MM.1S (cell line): ENCODE measurements around the gene ZCWPW1.
A peak's percentile ranks its signal among the peaks of the same experiment; 100 is the strongest.

Source experiments
- DNase-seq: peaks from one replicate; pipeline ENCODE4 v3.0.0-alpha.2; 2015
- H2AFZ ChIP-seq: fragments of 300-600 bp; sonication (generic); 2 replicates; pipeline ENCODE4 v1.6.0; 2016; ENCODE audit warnings: antibody characterized with exemption, low read length
- H3F3A ChIP-seq: fragments of 300-600 bp; sonication (generic); 2 replicates; pipeline ENCODE4 v1.6.1; 2016; ENCODE audit warnings: mild to moderate bottlenecking, antibody characterized with exemption, low read length, moderate library complexity, mixed read lengths; ENCODE audit not compliant: insufficient read depth
- H3K27ac ChIP-seq: fragments of 300-600 bp; sonication (generic); 2 replicates; pipeline ENCODE4 v1.5.1; 2016; ENCODE audit warnings: mild to moderate bottlenecking, low read length
- H3K27me3 ChIP-seq: fragments of 300-600 bp; sonication (generic); replicated peaks from 2 replicates; pipeline ENCODE4 v1.6.0; 2016; ENCODE audit warnings: low read length; ENCODE audit not compliant: insufficient read depth
- H3K36me3 ChIP-seq: fragments of 300-600 bp; sonication (generic); replicated peaks from 2 replicates; pipeline ENCODE4 v1.6.1; 2016; ENCODE audit warnings: mild to moderate bottlenecking, low read length, mixed read lengths; ENCODE audit not compliant: insufficient read depth
- H3K4me1 ChIP-seq: fragments of 300-600 bp; sonication (generic); 2 replicates; pipeline ENCODE4 v1.6.1; 2016; ENCODE audit warnings: low read length, mixed read lengths
- H3K4me2 ChIP-seq: fragments of 300-600 bp; sonication (generic); 2 replicates; pipeline ENCODE4 v1.6.0; 2016; ENCODE audit warnings: low read depth, low read length
- H3K4me3 ChIP-seq: fragments of 300-600 bp; sonication (generic); 2 replicates; pipeline ENCODE4 v1.5.1; 2016; ENCODE audit warnings: low read length, mixed read lengths
- H3K79me2 ChIP-seq: fragments of 300-600 bp; sonication (generic); 2 replicates; pipeline ENCODE4 v1.6.1; 2016; ENCODE audit warnings: mixed run types, low read length, mixed read lengths
- H3K9ac ChIP-seq: fragments of 300-600 bp; sonication (generic); 2 replicates; pipeline ENCODE4 v1.6.1; 2016; ENCODE audit warnings: low read length, mixed read lengths
- H3K9me2 ChIP-seq: fragments of 300-600 bp; sonication (generic); replicated peaks from 2 replicates; pipeline ENCODE4 v1.6.1; 2016; ENCODE audit warnings: mild to moderate bottlenecking, low read length, mixed read lengths; ENCODE audit not compliant: insufficient read depth
- H3K9me3 ChIP-seq: fragments of 300-600 bp; sonication (generic); replicated peaks from 2 replicates; pipeline ENCODE4 v1.6.1; 2016; ENCODE audit warnings: mild to moderate bottlenecking, low read length, mixed read lengths; ENCODE audit not compliant: insufficient read depth
- H4K20me1 ChIP-seq: fragments of 300-600 bp; sonication (generic); 2 replicates; pipeline ENCODE4 v1.6.1; 2016; ENCODE audit warnings: mild to moderate bottlenecking, low read length, moderate library complexity, mixed read lengths; ENCODE audit not compliant: insufficient read depth
- CTCF ChIP-seq: fragments of 300-600 bp; sonication (generic); IDR thresholded peaks from 2 replicates; pipeline ENCODE4 v1.5.1; 2016; ENCODE audit warnings: antibody characterized with exemption, low read length, mixed read lengths
- EZH2 ChIP-seq: fragments of 300-600 bp; sonication (generic); optimal IDR thresholded peaks from 2 replicates; pipeline ENCODE3; 2017; ENCODE audit warnings: low read depth, mild to moderate bottlenecking, antibody characterized with exemption, low read length, mixed read lengths
- EZH2phosphoT487 ChIP-seq: fragments of 300-600 bp; sonication (generic); IDR thresholded peaks from 2 replicates; pipeline ENCODE4 v1.6.1; 2018; ENCODE audit warnings: antibody characterized with exemption, low read length

Gene ZCWPW1

DNA sequence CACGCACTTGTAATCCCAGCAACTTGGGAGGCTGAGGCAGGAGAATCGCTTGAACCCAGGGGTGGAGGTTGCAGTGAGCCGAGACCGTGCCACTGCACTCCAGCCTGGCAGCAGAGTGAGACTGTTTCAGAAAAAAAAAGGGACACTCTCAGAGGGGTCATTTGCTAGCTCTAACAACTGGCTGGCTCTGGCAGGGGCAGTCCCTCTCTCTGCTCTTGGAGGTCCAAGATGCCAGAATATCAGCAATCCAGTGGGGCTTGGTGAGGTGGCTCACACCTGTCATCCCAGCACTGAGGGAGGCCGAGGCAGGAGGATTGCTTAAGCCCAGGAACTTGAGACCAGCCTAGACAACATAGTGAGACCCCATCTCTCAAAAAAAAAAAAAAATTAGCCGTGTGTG is 57.8 kb downstream of the ZCWPW1 start:
- Histone ChIP-seq H4K20me1 (no peaks in the 10 kb centered on the region), H3K9me2 (no peaks in the 10 kb centered on the region), H3K4me2 (no peak overlapping the region), H3K36me3 (no peaks in the 10 kb centered on the region), H3K9ac (no peak overlapping the region), H3K27me3 (no peaks in the 10 kb centered on the region), H2AFZ (no peak overlapping the region), H3F3A (peaks cover 34% of the 10 kb centered on the region), H3K27ac (no peak overlapping the region), H3K9me3 (no peaks in the 10 kb centered on the region), H3K4me3 (no peak overlapping the region), H3K79me2 (0 out of 2 replicates have a peak, but pooled peaks cover 4% of the 10 kb centered on the region), H3K4me1 (peaks cover 30% of the 10 kb centered on the region)
- DNase-seq: no peak
- no peak for TF ChIP-seq EZH2phosphoT487
- TF ChIP-seq CTCF: no peak
- no peak for TF ChIP-seq EZH2

GRCh38 chr7:100370303-100370702 is 58.2 kb downstream of the ZCWPW1 start:
- Histone ChIP-seq H3K4me2 (no peak overlapping the region), H3K27me3 (no peaks in the 10 kb centered on the region), H4K20me1 (no peaks in the 10 kb centered on the region), H3K9ac (no peak overlapping the region), H3K79me2 (0 out of 2 replicates have a peak, but pooled peaks cover 4% of the 10 kb centered on the region), H3K4me3 (no peak overlapping the region), H3K27ac (no peak overlapping the region), H3K36me3 (no peaks in the 10 kb centered on the region), H3K4me1 (peaks cover 32% of the 10 kb centered on the region), H2AFZ (no peak overlapping the region), H3K9me3 (no peaks in the 10 kb centered on the region), H3K9me2 (no peaks in the 10 kb centered on the region), H3F3A (peaks cover 38% of the 10 kb centered on the region)
- DNase-seq: no peak
- TF ChIP-seq EZH2: no peak
- TF ChIP-seq EZH2phosphoT487: no peak
- TF ChIP-seq CTCF: no peak

DNA sequence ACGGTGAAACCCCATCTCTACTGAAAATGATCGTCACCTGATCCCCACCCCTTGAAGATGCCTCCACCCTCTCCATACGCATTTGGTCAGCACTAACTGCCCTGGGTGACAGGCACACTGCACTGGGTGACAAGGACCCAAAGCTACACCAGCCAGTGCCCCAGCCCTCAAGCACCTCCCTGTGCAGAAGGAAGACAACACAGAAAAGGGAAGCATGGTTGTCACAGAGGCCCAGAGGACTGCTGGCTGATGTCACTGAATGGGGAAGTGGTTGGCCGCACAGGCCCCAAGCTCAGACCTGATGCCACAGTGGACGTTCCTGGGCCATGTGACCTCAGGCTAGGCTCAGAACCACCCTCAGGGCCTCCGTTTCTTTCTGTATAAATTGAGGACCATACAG is 59.4 kb downstream of the ZCWPW1 start:
- Histone ChIP-seq H3K9me3 (no peaks in the 10 kb centered on the region), H3K9me2 (no peaks in the 10 kb centered on the region), H3K27ac (peak overlapping the region; percentile 88), H3K36me3 (no peaks in the 10 kb centered on the region), H3K4me2 (peak overlapping the region; percentile 11; the same call in 1 of the 2 replicates), H3F3A (peaks cover 50% of the 10 kb centered on the region), H3K4me3 (no peak overlapping the region), H3K9ac (peak overlapping the region; percentile 48; the same call in 1 of the 2 replicates), H3K79me2 (0 out of 2 replicates have a peak, but pooled peaks cover 4% of the 10 kb centered on the region), H2AFZ (no peak overlapping the region), H3K4me1 (peaks cover 36% of the 10 kb centered on the region), H3K27me3 (no peaks in the 10 kb centered on the region), H4K20me1 (no peaks in the 10 kb centered on the region)
- TF ChIP-seq CTCF (no peak), EZH2phosphoT487 (no peak), EZH2 (no peak)
- DNase-seq: peak; percentile 53
